HG02678 (cell line): ENCODE measurements around the gene MSH3.
"Not testable (repeated sequence)": the region's sequence is repeated elsewhere in the genome, so short reads cannot be mapped to it uniquely, and the experiment has no call there.

Experiments
- ATAC-seq: cut with Tn5 transposase; IDR thresholded peaks from one replicate; pipeline ENCODE4 v1.9.1; 2021; ENCODE audit warnings: mild to moderate bottlenecking, moderate library complexity; ENCODE audit not compliant: unreplicated experiment

The MSH3 gene

GRCh38 chr5:80841026-80841797, 186.8 kb downstream of the MSH3 start:
- ATAC-seq, result not testable (repeated sequence)

- ATAC-seq, result not testable (repeated sequence)
These were observed 192.0 kb downstream of the MSH3 start for GRCh38 chr5:80846422-80846821.

- ATAC-seq, result not testable (repeated sequence)
These were observed 195.7 kb downstream of the MSH3 start for GRCh38 chr5:80850168-80850567.

GRCh38 chr5:80852331-80853245, 198.1 kb downstream of the MSH3 start:
- no peak for ATAC-seq

- ATAC-seq, result no peak
These were observed 199.0 kb downstream of the MSH3 start for GRCh38 chr5:80853413-80853812.

GRCh38 chr5:80854583-80854982, 200.1 kb downstream of the MSH3 start:
- ATAC-seq, result no peak

- ATAC-seq, result no peak
These were observed 206.6 kb downstream of the MSH3 start for GRCh38 chr5:80860924-80861613.

- ATAC-seq, result no peak
These were observed 209.3 kb downstream of the MSH3 start for GRCh38 chr5:80863708-80864107.

GRCh38 chr5:80864109-80864508, 209.7 kb downstream of the MSH3 start:
- no peak for ATAC-seq

GRCh38 chr5:80864706-80865435, 210.4 kb downstream of the MSH3 start:
- ATAC-seq, result peak; percentile 72

- no peak for ATAC-seq
These were observed 211.1 kb downstream of the MSH3 start for GRCh38 chr5:80865551-80865950.

GRCh38 chr5:80866371-80866770, 211.9 kb downstream of the MSH3 start:
- no peak for ATAC-seq

GRCh38 chr5:80867233-80867632, 212.8 kb downstream of the MSH3 start:
- no peak for ATAC-seq

- no peak for ATAC-seq
These were observed 216.0 kb downstream of the MSH3 start for GRCh38 chr5:80870442-80870841.

- no peak for ATAC-seq
These were observed 217.1 kb downstream of the MSH3 start for GRCh38 chr5:80871541-80871961.

- no peak for ATAC-seq
These were observed 219.7 kb downstream of the MSH3 start for GRCh38 chr5:80874162-80874561.

- ATAC-seq, result no peak
These were observed 223.1 kb downstream of the MSH3 start for GRCh38 chr5:80877592-80877991.

GRCh38 chr5:80881726-80882125, 227.3 kb downstream of the MSH3 start:
- no peak for ATAC-seq

- not testable (repeated sequence) for ATAC-seq
These were observed 228.9 kb downstream of the MSH3 start for GRCh38 chr5:80883390-80883789.

- no peak for ATAC-seq
These were observed 229.8 kb downstream of the MSH3 start for GRCh38 chr5:80884086-80884813.
